HG03378 (cell line): Measurements from ENCODE around the gene KIAA1210.

Experiments
- ATAC-seq: cut with Tn5 transposase; IDR thresholded peaks from one replicate; pipeline ENCODE4 v1.9.1; 2021; ENCODE audit warnings: mild to moderate bottlenecking, moderate library complexity; ENCODE audit not compliant: unreplicated experiment

Gene KIAA1210

DNA sequence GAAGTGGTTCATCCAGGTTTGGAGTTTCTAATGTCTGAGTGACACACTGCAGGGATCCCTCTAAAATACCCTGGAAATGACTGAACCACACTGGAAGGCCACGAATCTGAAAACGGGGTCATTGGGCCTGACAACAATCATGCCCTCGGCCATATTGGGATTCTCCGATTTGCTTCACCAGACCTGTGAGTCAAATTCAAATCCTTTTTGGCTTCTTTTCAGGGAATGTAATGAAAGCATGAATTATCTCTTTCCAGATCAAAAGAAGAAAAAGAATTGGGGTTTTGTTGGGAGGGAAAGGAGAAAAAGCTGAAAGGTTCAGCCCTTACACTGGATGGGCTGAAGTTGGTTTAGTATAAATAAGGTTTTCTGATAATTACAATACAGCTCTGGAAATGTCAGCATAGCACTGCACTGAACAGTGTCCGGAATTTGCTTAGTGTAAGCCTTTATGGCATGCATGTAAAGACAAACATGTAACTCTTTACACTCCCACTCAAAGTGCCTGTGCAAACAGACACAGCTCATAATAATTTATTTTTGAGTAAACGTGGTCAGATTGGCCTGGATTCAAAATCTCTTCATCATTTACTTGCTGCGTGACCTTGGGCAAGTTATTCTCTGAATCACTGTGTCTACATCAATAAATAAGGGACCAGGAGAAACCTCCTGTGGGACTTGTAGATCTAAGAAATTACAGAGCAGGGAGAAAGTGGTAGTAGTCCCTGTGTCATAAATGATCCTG lies 33.4 kb downstream of the KIAA1210 start:
- no peak for ATAC-seq

DNA sequence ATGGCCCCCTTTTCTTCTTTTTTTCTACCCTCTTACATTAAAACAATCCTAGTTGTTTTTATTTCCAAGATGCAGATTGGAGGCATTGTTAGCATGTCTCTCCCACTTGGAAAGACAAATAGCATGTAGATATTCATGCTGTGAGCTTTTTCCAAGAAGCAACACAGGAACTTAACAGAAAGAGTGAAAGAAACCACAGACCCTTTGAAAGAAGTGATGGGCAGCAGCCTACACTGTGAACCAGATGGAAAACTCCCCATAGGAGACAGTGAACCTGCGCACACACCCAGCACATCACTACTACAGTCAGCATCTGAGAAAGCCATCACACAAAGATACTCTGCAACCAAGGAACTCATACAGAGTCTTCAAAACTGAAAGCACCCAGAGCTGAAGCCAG lies 37.0 kb downstream of the KIAA1210 start:
- no peak for ATAC-seq

DNA sequence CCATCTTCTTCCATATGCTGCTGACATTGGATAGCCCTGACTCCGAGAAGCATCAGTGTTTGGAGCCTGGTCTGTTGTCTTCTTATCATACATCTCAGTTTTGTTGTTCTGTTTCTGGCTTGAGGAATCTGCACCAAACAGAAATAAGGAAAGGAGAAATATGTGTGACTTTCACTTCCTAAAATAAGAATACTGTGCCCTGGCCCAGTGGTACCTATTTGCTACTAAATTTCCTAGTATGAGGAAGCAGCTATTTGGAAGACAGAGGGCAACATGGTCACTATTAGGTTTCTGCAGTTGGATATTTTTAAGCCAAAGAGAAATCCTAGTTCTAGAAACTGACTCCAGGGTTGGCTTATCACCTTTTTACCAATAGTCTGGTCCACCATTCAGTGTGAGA lies 38.0 kb downstream of the KIAA1210 start:
- no peak for ATAC-seq

DNA sequence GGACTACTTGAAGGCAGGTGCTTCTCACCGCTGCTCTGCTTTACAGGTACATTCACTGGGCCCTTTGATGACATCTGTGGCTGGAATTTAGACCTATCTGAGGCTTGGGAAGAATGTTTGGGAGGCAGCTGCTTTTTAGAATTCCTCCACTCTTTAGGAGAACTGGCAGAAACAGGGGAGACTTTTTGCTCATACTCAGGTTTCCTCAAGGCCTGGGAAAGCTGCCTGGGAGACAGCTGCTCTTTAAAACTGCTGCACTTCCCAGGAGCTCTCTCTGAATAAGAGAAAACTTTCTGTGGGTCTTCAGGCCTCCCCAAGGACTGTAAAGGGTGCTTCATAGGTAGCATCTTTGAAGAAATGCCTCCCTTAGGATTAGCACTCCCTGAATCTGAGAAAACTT lies 40.5 kb downstream of the KIAA1210 start:
- ATAC-seq: no peak

DNA sequence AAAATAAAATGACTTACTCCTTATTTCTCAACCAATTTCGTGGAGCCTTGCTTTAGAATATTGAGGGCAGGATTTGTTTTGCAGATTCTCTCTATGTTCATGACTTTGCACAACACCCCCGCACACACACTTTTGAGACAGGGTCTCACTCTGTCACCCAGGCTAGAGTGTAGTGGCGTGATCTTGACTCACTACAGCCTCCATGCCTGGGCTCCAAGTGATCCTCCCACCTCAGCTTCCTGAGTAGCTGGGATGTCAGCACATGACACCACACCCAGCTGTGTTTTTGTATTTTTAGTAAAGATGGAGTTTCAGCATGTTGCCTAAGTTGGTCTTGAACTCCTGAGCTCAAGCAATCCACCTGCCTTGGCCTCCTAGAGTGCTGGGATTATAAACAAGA lies 42.8 kb downstream of the KIAA1210 start:
- ATAC-seq: no peak

DNA sequence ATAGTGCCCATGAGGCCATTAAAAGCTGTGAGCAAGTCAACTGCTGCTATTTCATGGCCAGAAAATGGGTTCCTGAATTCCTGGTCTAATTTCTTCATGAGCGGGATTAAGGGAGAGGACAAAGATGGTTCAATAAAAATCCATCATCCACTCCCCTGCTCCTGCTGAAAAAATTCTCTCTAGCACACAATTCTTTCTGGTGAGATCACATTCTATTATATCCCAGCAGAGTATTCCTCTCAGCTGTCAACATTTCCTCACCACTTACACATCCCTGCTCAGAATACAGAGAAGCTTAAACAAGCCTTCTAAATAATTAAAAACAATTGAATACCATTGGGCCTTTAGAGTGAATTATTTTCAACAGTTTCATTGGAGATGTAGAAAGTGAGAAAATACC lies 45.3 kb downstream of the KIAA1210 start:
- no peak for ATAC-seq

DNA sequence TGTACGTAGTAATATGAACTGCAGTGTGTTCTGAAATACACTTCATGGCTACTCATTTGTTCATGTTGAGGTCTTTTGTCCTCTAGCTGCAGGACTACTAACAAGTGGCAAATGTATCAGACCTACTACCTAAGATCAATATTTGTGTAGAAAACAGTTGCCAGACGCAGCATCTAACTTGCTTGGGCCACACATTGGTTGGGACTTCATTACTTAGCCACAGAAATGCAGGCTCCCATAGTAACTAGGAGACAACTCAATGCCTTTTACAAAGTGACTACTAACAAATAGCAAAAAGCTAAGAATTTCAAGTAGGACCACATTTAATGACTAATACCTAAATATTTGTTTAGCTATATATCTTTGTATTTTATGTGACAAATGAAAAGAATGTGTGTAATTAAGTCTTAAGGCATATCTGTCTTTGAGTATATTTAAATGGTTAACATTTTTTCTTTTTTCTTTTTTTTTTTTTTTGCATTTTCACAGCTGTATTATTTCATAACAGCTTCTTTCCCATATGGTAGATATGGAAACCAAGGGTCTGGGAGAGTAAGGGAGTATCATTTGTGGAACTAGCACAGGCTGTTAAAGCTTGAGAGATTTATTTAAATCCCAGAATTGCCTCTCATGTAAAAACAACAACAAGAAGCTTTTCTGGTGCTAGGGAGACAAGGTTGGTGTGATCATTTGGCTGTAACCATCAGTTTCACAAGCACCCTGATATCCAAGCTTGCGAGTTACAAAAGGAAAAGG lies 52.2 kb downstream of the KIAA1210 start:
- no peak for ATAC-seq

DNA sequence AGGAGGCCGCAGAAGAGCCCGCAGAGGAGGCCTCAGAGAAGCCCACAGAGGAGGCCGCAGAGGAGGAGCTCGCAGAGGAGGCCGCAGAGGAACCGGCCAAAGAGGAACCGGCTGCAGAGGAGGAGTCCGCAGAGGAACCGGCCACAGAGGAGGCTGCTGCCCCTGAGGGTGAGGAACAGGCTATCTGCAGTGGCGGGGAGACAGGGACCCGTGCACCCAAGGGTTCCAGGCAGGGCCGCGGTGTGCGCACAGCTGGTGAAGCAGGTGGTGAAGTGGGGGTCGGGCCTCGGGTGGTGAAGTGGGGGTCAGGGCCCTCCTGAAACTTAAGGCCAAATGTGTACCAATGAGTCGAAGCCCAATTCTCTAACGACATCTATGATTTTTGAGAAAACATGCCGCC lies 53.7 kb downstream of the KIAA1210 start:
- ATAC-seq: no peak

DNA sequence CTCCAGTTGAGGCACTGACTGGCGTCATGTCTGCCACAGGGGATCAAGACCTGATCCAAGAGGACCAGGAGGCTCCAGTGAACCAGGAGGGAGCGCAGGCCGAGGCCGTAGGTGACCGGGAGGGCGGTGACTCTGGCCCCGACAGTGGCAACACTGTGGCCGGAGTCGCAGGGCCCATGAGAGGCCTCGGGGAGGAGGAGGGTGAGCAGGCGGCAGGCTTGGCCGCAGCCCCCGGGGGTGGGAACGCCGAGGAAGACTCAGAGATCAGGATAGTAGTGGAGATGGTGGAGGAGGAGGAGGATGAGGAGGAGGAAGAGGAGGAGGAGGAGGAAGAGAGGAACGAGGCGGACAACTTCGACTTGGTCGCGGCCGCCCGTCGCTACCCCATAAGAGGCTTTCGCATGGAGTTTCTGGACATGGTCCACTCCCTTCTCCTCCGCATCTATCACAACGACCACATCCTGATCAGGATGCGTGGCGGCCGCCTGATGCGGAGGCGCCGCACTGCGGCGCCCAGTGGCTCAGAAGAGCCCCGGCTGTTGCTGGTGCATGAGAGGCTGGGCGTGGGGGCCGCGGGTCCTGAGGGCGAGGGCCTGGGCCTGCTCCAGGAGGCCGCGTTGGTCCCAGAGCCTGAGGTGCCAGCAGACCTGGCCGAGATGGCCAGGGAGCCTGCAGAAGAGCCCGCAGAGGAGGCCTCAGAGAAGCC lies 54.3 kb downstream of the KIAA1210 start:
- no peak for ATAC-seq

DNA sequence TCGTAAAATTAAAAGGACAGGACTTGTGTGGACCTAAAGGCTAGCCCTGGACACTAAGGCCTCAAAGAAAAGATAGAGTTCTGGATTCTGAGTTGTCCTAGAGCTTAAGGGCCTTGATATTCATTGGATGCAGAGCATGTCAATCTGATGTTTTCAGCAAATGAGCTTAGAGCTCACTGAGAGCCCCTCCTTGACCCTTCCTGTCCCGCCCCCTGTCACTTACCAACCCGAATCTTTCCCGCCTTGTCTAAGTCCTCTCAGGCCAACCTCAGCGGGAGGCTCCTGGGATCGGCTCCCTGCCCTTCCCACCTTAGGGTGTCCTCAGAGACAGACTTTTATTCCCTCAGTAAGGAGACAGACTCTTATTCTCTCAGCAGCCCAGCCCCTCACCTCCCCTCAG lies 54.9 kb downstream of the KIAA1210 start, which contains the start of gene CT47C1:
Gene CT47C1 (plus strand): TSS at position 250 of the 400 bp plus-strand sequence. CDS start 233 bp downstream, outside the sequence.
- ATAC-seq: no peak

DNA sequence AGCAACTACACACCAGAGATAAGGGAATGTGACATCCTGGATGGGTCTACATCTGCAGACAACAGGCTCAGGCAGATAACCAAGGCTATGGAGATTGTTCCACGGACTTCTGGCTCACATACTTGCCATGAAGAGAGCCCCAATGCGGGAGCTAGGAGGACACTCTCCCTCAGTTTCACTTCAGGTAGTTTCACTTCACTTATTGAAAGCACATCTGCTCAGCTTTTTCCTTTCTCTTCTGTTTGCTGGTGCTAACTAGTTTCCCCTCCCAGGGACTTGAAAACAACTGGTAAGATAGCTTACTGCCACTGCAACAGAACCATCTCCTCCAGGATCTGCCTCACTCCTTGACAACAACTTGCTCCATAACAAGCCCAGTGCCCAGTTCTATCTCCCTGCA lies 56.2 kb downstream of the KIAA1210 start:
- peak; percentile 73 for ATAC-seq

DNA sequence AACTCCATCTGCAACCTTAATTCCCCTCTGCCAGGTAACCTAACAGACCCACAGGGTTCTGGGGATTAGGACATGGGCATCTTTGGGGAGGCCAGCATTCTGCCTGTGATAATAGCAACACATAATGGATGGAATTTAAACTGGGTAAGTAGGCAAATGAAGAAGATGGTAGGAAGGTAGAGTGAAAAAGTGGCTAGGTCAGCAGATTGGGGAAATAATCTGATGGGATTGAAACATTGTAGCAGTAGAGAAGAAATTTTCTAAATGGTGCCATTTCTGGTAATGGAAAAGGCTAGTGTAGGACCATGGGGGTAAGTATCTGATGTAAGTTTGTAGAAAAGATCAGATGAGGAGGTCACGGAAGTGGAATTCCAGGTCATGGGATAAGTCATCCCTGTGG lies 57.9 kb downstream of the KIAA1210 start:
- no peak for ATAC-seq

DNA sequence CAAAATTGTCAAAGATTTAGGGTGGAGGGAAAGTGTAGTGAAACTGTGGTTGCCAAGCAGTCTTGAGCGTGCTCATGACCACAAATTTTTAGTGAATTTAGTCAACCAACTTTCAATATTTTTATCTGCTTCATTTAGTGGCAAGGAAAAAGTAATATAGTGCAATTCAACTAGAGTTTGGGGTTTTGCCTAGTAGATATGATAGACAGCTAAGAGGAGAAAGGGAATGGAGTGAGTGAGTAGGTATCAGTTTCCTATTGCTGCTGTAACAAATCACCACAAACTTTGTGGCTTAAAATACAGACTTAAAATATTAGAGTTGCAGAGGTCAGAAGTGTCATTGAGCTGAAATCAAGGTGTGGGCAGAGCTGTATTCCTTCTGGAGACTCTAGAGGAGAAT lies 58.5 kb downstream of the KIAA1210 start:
- no peak for ATAC-seq

DNA sequence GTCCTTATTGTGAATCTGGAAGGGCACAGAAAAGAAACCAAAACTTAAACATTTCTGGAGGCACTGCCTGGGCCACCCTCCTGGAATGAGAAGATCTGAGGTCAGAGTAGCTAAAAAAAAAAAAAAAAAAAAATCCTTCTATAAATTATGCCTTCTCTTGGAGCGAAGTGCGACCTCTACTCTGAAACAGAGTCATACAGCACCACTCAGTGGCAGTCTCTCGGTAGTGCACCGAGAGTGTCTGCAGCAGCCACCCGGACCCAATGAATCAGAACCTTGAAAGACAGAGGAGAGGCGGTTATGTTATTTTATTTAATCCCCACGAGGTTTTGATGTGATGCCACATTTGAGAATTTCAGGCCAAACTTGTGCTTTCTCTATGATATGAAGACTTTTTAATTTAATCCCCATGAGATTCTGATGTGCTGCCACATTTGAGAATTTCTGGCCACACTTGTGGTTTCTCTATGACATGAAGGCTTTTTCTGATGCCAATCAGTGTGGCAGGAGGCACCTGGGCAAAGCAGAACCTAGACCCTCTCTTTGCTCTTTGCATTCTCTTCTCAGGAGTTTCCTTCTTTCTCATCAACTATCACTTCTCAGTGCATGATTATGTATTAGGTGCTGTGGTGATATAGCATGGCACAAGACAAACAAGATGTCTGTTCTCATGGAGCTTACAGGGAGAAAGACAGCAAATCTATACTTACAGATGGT lies 60.4 kb downstream of the KIAA1210 start:
- ATAC-seq: no peak

DNA sequence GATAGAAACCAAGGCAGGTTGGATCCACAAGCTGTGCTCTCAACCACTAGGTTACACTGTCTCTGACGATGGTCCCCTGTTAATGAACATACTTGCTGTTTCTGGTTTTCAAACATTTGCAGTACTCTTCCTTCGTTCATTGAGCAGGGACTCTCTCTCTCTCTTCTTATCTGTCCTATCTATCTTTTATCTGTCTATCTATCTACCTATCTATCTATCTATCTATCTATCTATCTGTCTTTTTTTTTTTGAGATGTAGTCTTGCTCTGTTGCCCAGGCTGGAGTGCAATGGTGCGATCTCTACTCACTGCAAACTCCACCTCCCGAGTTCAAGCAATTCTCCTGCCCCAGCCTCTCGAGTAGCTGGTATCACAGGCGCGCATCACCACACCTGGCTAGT lies 64.2 kb downstream of the KIAA1210 start:
- no peak for ATAC-seq

DNA sequence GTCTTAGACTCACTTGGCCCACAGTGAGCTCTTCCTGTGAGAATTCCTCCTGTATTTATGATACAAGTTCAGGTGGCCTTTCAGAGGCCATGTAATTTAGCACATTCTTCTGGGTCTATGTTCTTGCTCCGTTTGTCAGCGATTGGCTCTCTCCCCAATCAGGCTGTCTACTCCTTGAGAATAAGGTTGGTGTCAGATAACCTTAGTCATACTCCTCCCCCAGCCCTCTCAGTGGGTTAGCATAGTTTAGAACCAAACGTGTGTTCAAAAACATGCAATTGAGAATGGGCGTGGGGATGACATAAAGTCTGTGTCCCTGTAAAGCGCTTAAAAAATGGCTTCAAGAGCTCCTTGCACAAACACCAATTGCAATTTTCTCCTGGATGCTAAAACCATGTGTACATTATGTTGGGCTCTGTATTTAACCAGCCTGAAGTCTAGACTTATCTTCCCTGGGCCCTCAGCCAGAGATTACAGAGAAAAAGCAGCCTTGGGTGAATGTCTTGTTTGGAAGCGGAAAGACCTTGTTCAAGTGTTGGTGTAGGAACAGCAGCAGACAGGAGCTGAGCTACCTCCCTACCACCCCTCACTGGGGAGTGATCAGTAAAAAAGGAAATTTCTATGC lies 64.8 kb downstream of the KIAA1210 start:
- no peak for ATAC-seq

DNA sequence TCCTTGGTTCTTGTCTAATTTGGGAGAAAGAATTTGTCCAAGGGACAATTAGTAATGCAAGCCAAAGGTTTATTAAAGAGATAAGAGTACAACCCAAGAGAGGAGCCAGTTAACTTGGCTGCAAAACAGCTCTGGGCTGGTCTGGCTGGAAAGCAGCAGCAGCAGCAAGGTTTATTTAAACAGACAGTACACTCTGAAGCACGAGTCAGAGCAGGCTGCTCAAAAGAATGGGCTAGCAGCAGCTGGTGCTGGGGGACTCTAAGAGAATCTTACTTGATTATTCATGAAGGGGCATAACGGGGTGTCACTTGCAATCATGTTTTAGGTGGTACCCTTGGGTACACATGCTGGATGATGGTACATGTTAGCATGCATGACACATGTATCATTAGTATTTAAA lies 71.9 kb downstream of the KIAA1210 start:
- ATAC-seq: no peak

DNA sequence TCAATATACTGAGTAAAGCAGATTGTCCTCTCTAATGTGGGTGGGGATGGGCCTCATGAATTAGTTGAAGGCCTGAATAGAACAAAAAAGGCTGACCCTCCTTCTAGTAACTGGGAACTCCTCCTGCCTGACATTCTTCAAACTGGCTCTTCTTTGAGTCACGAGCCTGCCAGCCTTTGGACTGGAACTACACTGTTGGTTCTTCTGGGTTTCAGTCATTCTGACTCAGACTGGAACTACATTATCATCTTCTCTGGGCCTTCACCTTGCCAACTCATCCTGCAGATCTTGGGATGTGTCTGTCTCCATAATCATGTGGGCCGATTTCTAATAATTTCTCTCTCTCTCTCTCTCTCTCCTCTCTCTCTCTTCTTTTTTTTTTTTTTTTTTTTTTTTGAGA lies 81.7 kb downstream of the KIAA1210 start:
- no peak for ATAC-seq

DNA sequence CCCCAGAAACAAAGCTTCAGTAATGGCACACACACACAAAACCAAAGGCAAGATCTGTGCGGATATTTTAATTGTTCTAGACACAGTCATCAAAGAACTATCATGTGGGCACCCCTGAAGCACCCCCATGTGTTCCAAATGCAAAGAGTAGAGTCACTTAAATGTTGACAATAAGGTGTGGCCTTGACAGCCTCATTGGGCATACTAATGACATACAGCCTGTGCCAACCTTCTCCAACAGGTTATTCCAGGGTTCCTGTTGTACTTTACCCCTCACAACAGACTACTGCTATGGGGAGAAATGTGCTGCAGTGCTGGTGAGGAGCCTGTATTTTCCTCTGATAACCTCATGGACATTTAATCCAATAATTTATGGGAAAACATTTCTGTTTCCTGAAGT lies 84.6 kb downstream of the KIAA1210 start:
- no peak for ATAC-seq

DNA sequence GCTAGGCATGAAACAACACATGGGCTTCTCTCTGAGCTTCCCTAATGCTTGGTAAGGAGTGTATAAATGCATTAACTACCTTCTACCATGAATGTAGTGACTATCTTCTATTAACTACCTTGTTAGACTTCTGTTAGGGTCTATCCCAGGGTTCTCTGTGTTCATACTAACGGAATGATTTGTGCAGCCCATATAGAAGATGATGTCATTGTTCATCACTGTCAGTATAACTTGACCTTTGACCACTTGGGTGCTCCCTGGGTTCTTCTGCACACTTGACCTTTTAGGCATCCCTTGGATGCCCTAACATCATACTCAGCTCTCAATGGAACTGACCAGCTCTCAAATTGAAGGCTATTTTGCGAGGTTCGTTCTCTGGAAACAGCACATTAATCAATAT lies 85.6 kb downstream of the KIAA1210 start:
- no peak for ATAC-seq

DNA sequence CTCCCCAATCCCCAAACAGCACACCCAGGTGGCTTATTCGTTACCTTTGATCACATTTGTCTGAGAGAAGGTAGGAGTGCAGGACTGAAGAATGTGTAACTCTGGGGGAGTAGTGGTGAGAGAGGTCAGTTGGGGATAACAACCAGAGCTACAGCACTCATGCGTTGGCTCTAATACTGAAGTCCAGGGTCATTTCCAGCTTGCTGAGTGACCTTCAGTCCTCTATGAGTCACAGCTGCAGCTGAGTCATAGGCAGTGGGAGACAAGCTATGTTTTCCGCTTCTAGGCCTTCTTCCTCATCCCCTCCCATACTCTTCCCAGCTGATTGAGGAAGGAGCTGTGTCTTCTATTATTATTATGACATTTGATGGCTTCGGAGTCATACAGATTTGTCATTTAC lies 86.4 kb downstream of the KIAA1210 start:
- no peak for ATAC-seq
